Tibial nerve (tissue), 4 donors: Measurements from ENCODE around the gene CCDC27. TPM values are rescaled to one million over a fixed set of nuclear protein-coding genes. Genes with fewer than 3 reads are reported as not detected.

Experiments
- DNase-seq, 2 donors: peaks; one replicate each; pipeline ENCODE4 v3.0.0-alpha.2; 2019; ENCODE audit warnings: low spot score in 2 of 2
- H3K27ac ChIP-seq, 4 donors: fragments of 200-600 bp; sonication (generic) in 3 of 4; one replicate each; pipeline ENCODE4 v1.5.1; 2017 to 2019; ENCODE audit warnings: mild to moderate bottlenecking in 1 of 4
- H3K27me3 ChIP-seq, 2 donors: fragments of 200-600 bp; sonication (generic) in 1 of 2; one replicate each; pipeline versions ENCODE4 v1.5.1 to v1.6.0; 2017 to 2019
- H3K36me3 ChIP-seq, 3 donors: fragments of 200-600 bp; sonication (generic); one replicate each; pipeline ENCODE4 v1.5.1; 2018 to 2019
- H3K4me1 ChIP-seq, 4 donors: fragments of 200-600 bp; sonication (generic) in 3 of 4; one replicate each; pipeline ENCODE4 v1.5.1; 2017 to 2019
- H3K4me3 ChIP-seq, 4 donors: fragments of 200-600 bp; sonication (generic) in 3 of 4; one replicate each; pipeline ENCODE4 v1.5.1; 2017 to 2019; ENCODE audit warnings: mild to moderate bottlenecking in 1 of 4, moderate library complexity in 1 of 4
- H3K9me3 ChIP-seq, 4 donors: fragments of 200-600 bp; sonication (generic) in 3 of 4; one replicate each; pipeline ENCODE4 v1.5.1; 2017 to 2019
- EP300 ChIP-seq, 2 donors: sonication (generic); formaldehyde crosslinking; IDR thresholded peaks; one replicate each; pipeline ENCODE4 v1.6.1; 2017; ENCODE audit warnings: antibody characterized with exemption in 2 of 2, mild to moderate bottlenecking in 1 of 2
- POLR2A ChIP-seq, 2 donors: fragments of 450-650 bp; IDR thresholded peaks; one replicate each; pipeline ENCODE4 v1.6.1; 2017; ENCODE audit warnings: antibody characterized with exemption in 2 of 2, mild to moderate bottlenecking in 2 of 2, moderate library complexity in 2 of 2
- whole genome bisulfite sequencing, 2 donors: methylation state at CpG; one replicate each; pipeline ENCODE4 v1.1.5; 2018; 5-methylcytosine and 5-hydroxymethylcytosine counted together
- total RNA-seq, 4 donors: library from RNA; depleted of rRNA; stranded (reverse); fragments of >200 nt; gene quantifications; one replicate each; pipeline ENCODE4 v1.1.0, GENCODE V29; 2016
- TF ChIP-seq, protein P1 (sequence below), 5 experiments: fragments of 200-600 bp in 3 of 5; fragments of 450-650 bp in 2 of 5; sonication (generic) in 3 of 5; IDR thresholded peaks; one replicate each; pipeline ENCODE4 v1.5.1; 2016 to 2019; ENCODE audit warnings: antibody characterized with exemption in 5 of 5, mild to moderate bottlenecking in 3 of 5, moderate library complexity in 2 of 5

Gene CCDC27
- not detected for total RNA-seq

DNA sequence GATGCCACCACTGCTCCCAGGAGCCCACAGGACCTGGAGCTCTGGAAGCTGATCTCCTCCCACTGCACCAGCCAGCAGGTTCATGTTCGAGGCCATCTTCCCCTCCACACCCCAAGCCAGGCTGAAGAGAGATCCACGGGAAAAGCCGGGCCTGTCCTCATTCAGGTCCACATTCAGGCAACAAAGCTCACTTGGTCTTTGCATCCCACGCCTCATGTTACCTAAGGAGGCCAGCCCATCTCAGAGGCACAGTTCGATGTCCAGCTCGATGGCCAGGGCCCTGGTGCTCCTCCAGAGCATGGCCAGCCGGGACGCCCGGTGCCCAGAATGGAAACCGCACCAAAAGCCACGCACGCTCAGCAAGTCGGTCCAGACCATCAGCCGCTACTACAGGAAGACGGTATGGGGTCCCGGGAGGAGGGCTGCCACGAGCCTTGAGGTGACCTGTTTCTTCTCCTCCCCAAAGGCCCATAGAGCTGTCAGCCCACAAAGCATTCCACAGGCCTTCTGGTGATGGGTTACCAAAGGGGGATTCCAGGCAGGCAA lies at the start of gene CCDC27:
Gene CCDC27 (plus strand): TSS at position 51 of the 546 bp plus-strand sequence. CDS start 32 bp downstream, at position 83.
- H3K9me3 ChIP-seq = no peaks in the 10 kb centered on the region
- H3K4me3 ChIP-seq = no peak within 1 kb of the TSS
- H3K36me3 ChIP-seq = no peaks in the 10 kb centered on the region
- no peak within 1 kb of the TSS for H3K27ac ChIP-seq
- peaks cover 0 to 41% of the 10 kb centered on the region in 2 donors for H3K27me3 ChIP-seq
- 87 to 91% methylated on average over 11 to 17 of the region's 17 CpGs for WGBS, 2 donors
- H3K4me1 ChIP-seq = peaks cover 0 to 9% (median 6%) of the 10 kb centered on the region in 4 donors
- TF ChIP-seq EP300 (IDR thresholded peaks at IDR 0.05) = no peak
- TF ChIP-seq, protein P1, sequence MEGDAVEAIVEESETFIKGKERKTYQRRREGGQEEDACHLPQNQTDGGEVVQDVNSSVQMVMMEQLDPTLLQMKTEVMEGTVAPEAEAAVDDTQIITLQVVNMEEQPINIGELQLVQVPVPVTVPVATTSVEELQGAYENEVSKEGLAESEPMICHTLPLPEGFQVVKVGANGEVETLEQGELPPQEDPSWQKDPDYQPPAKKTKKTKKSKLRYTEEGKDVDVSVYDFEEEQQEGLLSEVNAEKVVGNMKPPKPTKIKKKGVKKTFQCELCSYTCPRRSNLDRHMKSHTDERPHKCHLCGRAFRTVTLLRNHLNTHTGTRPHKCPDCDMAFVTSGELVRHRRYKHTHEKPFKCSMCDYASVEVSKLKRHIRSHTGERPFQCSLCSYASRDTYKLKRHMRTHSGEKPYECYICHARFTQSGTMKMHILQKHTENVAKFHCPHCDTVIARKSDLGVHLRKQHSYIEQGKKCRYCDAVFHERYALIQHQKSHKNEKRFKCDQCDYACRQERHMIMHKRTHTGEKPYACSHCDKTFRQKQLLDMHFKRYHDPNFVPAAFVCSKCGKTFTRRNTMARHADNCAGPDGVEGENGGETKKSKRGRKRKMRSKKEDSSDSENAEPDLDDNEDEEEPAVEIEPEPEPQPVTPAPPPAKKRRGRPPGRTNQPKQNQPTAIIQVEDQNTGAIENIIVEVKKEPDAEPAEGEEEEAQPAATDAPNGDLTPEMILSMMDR (IDR thresholded peaks at IDR 0.05) = no peak
- TF ChIP-seq POLR2A (IDR thresholded peaks at IDR 0.05) = no peak
- DNase-seq = no peak

GRCh38 chr1:3702528-3702927 lies 49.7 kb upstream of the CCDC27 start:
- Histone ChIP-seq H3K9me3 (no peaks in the 10 kb centered on the region), H3K27ac (no peak overlapping the region), H3K4me1 (no peaks in the 10 kb centered on the region), H3K36me3 (no peaks in the 10 kb centered on the region), H3K27me3 (peaks cover 0 to 55% of the 10 kb centered on the region in 2 donors), H3K4me3 (no peak overlapping the region)
- no peak for DNase-seq
- WGBS, 2 donors = 71 to 76% methylated on average over 5 to 19 of the region's 19 CpGs
- TF ChIP-seq EP300 (IDR thresholded peaks at IDR 0.05) (no peak), POLR2A (IDR thresholded peaks at IDR 0.05) (no peak)
- TF ChIP-seq, protein P1 (IDR thresholded peaks at IDR 0.05) = no peak

GRCh38 chr1:3702990-3703728 lies 49.1 kb upstream of the CCDC27 start:
- no peaks in the 10 kb centered on the region for H3K36me3 ChIP-seq
- H3K4me1 ChIP-seq = no peaks in the 10 kb centered on the region
- DNase-seq = no peak
- H3K27me3 ChIP-seq = peaks cover 0 to 60% of the 10 kb centered on the region in 2 donors
- H3K9me3 ChIP-seq = no peaks in the 10 kb centered on the region
- 63 to 70% methylated on average over 17 to 20 of the region's 21 CpGs for WGBS, 2 donors
- no peak for TF ChIP-seq POLR2A (IDR thresholded peaks at IDR 0.05)
- no peak for TF ChIP-seq EP300 (IDR thresholded peaks at IDR 0.05)
- TF ChIP-seq, protein P1 (IDR thresholded peaks at IDR 0.05) = no peak
- no peak overlapping the region for H3K27ac ChIP-seq
- H3K4me3 ChIP-seq = no peak overlapping the region

DNA sequence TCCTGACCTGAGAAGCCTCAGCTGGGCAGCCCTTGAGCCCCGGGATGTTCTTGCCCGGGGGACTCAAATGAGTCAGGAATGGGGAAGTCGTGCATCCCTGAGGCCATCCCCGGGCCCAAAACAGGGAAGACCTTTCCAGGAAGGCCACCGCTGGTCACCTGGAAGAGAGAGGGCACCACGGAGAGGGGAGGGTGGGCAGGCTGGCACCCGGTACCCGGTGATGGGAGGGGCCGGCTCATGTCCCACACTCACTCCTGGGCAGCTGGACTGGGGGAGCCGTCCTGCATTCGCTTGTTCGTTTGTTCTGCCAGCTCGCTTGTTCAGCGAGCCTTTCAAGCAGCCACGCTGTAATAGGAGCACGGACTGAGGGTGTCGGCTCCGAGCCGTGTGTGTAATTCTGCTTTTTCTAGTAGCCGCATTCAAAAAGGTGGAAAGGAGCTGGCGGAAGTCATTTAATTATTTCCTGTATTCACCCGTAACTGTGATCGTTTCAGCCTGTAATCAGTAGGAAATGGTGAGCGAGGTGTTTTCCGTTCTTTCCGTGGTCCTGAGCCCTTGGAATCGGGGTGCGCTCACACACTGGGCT lies 48.4 kb upstream of the CCDC27 start:
- no peak overlapping the region for H3K4me3 ChIP-seq
- no peaks in the 10 kb centered on the region for H3K4me1 ChIP-seq
- no peak overlapping the region for H3K27ac ChIP-seq
- H3K9me3 ChIP-seq = no peaks in the 10 kb centered on the region
- no peaks in the 10 kb centered on the region for H3K36me3 ChIP-seq
- 72 to 78% methylated on average over 24 to 25 of the region's 28 CpGs for WGBS, 2 donors
- H3K27me3 ChIP-seq = peaks cover 0 to 67% of the 10 kb centered on the region in 2 donors
- no peak for DNase-seq
- TF ChIP-seq EP300 (IDR thresholded peaks at IDR 0.05) (no peak), POLR2A (IDR thresholded peaks at IDR 0.05) (no peak)
- TF ChIP-seq, protein P1 (IDR thresholded peaks at IDR 0.05) = no peak
